OCI-LY3 (cell line): Measurements from ENCODE around the gene PHLDB2.

Experiments used
- H2AFZ ChIP-seq: fragments of 200-600, 300-600 bp; shearing (Covaris generic); 2 replicates; pipeline ENCODE4 v1.6.0; 2014; ENCODE audit warnings: antibody characterized with exemption, low read depth, low read length
- H3K27ac ChIP-seq: fragments of 200-600, 300-600 bp; sonication (generic); 2 replicates; pipeline ENCODE4 v1.5.1; 2014; ENCODE audit warnings: mild to moderate bottlenecking, low read length, moderate library complexity, mixed read lengths
- H3K27me3 ChIP-seq: fragments of 200-600, 300-600 bp; sonication (generic); 2 replicates; pipeline ENCODE4 v1.6.1; 2014; ENCODE audit warnings: low read depth, low read length, mixed read lengths
- H3K36me3 ChIP-seq: fragments of 200-600, 300-600 bp; sonication (generic); replicated peaks from 2 replicates; pipeline ENCODE3; 2014; ENCODE audit warnings: low read depth, low read length, mixed read lengths
- H3K4me1 ChIP-seq: fragments of 300-600, 200-600 bp; sonication (generic); 2 replicates; pipeline ENCODE4 v1.6.1; 2014; ENCODE audit warnings: low read length, mixed read lengths
- H3K4me2 ChIP-seq: fragments of 200-600, 300-600 bp; sonication (generic); 2 replicates; pipeline ENCODE4 v1.6.1; 2014; ENCODE audit warnings: low read length, mixed read lengths
- H3K4me3 ChIP-seq: fragments of 300-600, 200-600 bp; sonication (generic); 2 replicates; pipeline ENCODE4 v1.5.1; 2014; ENCODE audit warnings: antibody characterized with exemption, mild to moderate bottlenecking, low read length, moderate library complexity
- H3K79me2 ChIP-seq: fragments of 300-600, 200-600 bp; shearing (Covaris generic); 2 replicates; pipeline ENCODE4 v1.6.1; 2014; ENCODE audit warnings: mild to moderate bottlenecking, low read length, mixed read lengths
- H3K9ac ChIP-seq: fragments of 300-600, 200-600 bp; shearing (Covaris generic); 2 replicates; pipeline ENCODE4 v1.6.0; 2014; ENCODE audit warnings: mild to moderate bottlenecking, low read length, moderate library complexity
- H3K9me3 ChIP-seq: fragments of 200-600, 300-600 bp; shearing (Covaris generic); 2 replicates; pipeline ENCODE4 v1.6.1; 2014; ENCODE audit warnings: low read length, mixed read lengths; ENCODE audit not compliant: insufficient read depth
- H4K20me1 ChIP-seq: fragments of 200-600, 300-600 bp; sonication (generic); 2 replicates; pipeline ENCODE4 v1.6.1; 2016; ENCODE audit warnings: low read length, mixed read lengths; ENCODE audit not compliant: insufficient read depth
- EZH2phosphoT487 ChIP-seq: fragments of 200-600 bp; shearing (Covaris generic); IDR thresholded peaks from 2 replicates; pipeline ENCODE4 v1.6.1; 2018; ENCODE audit warnings: antibody characterized with exemption, mixed run types, low read depth
- TF ChIP-seq, protein P1 (sequence below): fragments of 200-600, 300-600 bp; sonication (generic); IDR thresholded peaks from 2 replicates; pipeline ENCODE4 v1.5.1; 2014; ENCODE audit warnings: antibody characterized with exemption, low read length, low read depth

The PHLDB2 gene

DNA sequence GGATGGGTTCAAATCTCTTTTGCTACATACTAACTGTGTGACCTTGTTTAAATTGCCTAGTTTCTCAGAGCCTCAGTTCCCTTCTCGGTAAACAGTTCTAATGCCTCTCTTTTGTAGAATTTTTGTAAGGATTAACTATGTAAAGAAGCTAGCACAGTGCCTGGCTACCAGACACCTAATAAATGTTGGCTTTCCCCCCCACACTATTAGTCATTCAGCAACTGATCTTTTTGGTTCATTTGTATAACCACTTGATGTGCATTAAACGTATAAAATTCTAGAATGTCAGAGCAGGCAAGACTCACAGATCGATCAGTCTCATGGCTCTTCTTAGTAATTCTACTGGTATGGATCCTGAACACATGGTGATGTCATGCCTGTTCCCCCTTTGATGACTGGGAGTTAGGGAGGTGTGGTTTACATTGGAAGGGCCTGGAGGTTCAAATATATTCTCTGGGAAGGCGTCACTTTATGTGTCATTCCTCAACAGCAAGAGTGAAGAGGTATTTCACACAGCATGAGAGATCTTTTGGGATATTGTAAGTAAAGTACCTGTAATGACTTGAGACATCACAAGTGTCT, 146.1 kb downstream of the PHLDB2 start:
- peak overlapping the region; percentile 72; the same call in 1 of the 2 replicates for H2AFZ ChIP-seq
- H3K4me2 ChIP-seq, result peak overlapping the region; percentile 41
- TF ChIP-seq, protein P1, sequence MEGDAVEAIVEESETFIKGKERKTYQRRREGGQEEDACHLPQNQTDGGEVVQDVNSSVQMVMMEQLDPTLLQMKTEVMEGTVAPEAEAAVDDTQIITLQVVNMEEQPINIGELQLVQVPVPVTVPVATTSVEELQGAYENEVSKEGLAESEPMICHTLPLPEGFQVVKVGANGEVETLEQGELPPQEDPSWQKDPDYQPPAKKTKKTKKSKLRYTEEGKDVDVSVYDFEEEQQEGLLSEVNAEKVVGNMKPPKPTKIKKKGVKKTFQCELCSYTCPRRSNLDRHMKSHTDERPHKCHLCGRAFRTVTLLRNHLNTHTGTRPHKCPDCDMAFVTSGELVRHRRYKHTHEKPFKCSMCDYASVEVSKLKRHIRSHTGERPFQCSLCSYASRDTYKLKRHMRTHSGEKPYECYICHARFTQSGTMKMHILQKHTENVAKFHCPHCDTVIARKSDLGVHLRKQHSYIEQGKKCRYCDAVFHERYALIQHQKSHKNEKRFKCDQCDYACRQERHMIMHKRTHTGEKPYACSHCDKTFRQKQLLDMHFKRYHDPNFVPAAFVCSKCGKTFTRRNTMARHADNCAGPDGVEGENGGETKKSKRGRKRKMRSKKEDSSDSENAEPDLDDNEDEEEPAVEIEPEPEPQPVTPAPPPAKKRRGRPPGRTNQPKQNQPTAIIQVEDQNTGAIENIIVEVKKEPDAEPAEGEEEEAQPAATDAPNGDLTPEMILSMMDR, result no peak

DNA sequence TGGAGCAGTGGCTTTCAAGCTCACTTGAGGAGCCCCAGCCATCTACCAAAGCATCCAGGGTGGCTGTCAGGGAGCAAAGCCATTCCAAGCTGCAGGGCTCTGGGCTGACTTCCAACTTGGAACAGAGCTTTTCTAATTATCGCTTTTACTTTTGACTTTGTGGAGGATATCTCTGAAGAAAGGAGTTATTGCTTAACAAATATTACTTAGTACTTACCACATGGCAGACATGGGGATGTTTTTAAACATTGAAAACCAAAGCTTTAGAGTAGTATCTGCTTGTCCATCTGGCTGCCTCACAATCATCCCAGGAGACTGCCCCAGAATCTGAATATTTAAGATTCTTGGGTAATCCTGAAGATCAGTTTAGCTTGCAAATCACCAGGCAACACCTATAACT, 148.6 kb downstream of the PHLDB2 start:
- Histone ChIP-seq H3K4me3 (no peak overlapping the region), H3K4me2 (no peak overlapping the region), H3K79me2 (no peaks in the 10 kb centered on the region), H2AFZ (no peak overlapping the region), H3K4me1 (peaks cover 6% of the 10 kb centered on the region), H3K9me3 (no peaks in the 10 kb centered on the region), H3K9ac (no peak overlapping the region), H3K27ac (no peak overlapping the region), H4K20me1 (no peaks in the 10 kb centered on the region), H3K27me3 (no peaks in the 10 kb centered on the region), H3K36me3 (no peaks in the 10 kb centered on the region)
- TF ChIP-seq, protein P1, result no peak
- TF ChIP-seq EZH2phosphoT487, result no peak

More for the DNA sequence above, 146.1 kb downstream of the PHLDB2 start:
- Histone ChIP-seq H3K27ac (no peak overlapping the region), H4K20me1 (no peaks in the 10 kb centered on the region), H3K27me3 (no peaks in the 10 kb centered on the region), H3K4me1 (peaks cover 6% of the 10 kb centered on the region), H3K79me2 (no peaks in the 10 kb centered on the region), H3K36me3 (no peaks in the 10 kb centered on the region), H3K9me3 (no peaks in the 10 kb centered on the region), H3K4me3 (no peak overlapping the region), H3K9ac (no peak overlapping the region)

DNA sequence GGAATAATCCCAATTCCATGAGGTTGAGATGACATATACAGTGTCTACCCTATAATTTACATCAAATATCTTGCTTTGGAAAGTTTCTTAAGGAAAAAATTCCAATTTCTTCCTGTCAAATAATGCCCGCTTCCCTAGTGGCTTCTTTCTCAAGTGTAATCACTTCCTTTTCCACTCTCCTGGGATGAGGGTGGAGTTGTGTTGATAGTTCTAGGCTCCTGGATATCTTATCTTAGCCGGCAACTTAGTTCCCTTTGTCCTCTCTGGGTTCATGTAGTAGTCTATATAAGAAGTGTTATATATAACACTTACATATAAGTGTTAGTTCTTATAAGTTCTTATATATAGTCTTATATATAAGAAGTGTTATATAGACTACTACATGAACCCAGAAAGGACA, 150.6 kb downstream of the PHLDB2 start:
- H3K27ac ChIP-seq, result no peak overlapping the region
- H3K4me3 ChIP-seq, result no peak overlapping the region
- H3K9ac ChIP-seq, result no peak overlapping the region
- H2AFZ ChIP-seq, result no peak overlapping the region
- no peaks in the 10 kb centered on the region for H3K27me3 ChIP-seq
- no peak for TF ChIP-seq EZH2phosphoT487
- TF ChIP-seq, protein P1, result no peak
- H3K9me3 ChIP-seq, result no peaks in the 10 kb centered on the region
- no peaks in the 10 kb centered on the region for H3K36me3 ChIP-seq
- H3K79me2 ChIP-seq, result no peaks in the 10 kb centered on the region
- no peak overlapping the region for H3K4me2 ChIP-seq
- no peaks in the 10 kb centered on the region for H4K20me1 ChIP-seq
- peaks cover 17% of the 10 kb centered on the region for H3K4me1 ChIP-seq

DNA sequence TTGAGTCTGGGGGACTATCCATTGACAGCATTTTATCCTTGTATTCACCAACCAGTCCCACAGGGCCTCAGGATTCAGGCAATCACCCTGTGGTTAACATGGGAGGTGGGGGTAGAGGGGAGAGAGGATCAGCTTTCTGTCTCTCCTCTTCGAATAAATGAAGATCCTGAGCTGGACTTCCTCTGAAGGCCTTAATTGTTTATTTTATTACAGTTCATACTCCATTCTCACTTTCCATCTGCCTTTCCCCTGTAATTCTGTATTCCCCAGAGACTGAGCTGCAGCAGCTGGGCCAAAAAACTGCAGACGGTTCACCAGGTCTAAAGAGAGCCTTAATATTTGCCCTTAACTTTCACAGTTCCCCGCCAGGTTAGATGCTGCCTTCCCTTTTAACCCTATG, 151.6 kb downstream of the PHLDB2 start:
- Histone ChIP-seq H3K4me3 (no peak overlapping the region), H3K27ac (no peak overlapping the region), H3K27me3 (no peaks in the 10 kb centered on the region), H3K4me2 (no peak overlapping the region), H4K20me1 (no peaks in the 10 kb centered on the region), H3K9ac (no peak overlapping the region), H3K9me3 (no peaks in the 10 kb centered on the region), H3K79me2 (no peaks in the 10 kb centered on the region), H2AFZ (no peak overlapping the region), H3K36me3 (no peaks in the 10 kb centered on the region), H3K4me1 (peaks cover 11% of the 10 kb centered on the region)
- TF ChIP-seq EZH2phosphoT487, result no peak
